Fibroblast of lung (primary cell): ENCODE results near the gene PRELP. TPM values are rescaled to one million over a fixed set of nuclear protein-coding genes. Genes with fewer than 3 reads are reported as not detected.
"Not testable (repeated sequence)": the region's sequence is repeated elsewhere in the genome, so short reads cannot be mapped to it uniquely, and the experiment has no call there.

ENCODE experiments used
- DNase-seq, 2 donors: peaks; one replicate each; pipeline versions ENCODE4 v3.0.0 to v3.0.0-alpha.2; 2010; ENCODE audit warnings: low read depth in 2 of 2
- H2AFZ ChIP-seq: 2 replicates; pipeline ENCODE4 v1.5.1; 2012; ENCODE audit warnings: low read length, control low read depth, inconsistent platforms
- H3K27ac ChIP-seq: 2 replicates; pipeline ENCODE4 v1.5.1; 2011; ENCODE audit warnings: low read length, control low read depth; ENCODE audit not compliant: insufficient read depth
- H3K27me3 ChIP-seq: 2 replicates; pipeline ENCODE4 v1.5.1; 2011; ENCODE audit warnings: mild to moderate bottlenecking, low read length; ENCODE audit not compliant: control insufficient read depth, insufficient read depth
- H3K36me3 ChIP-seq: 2 replicates; pipeline ENCODE4 v1.5.1; 2011; ENCODE audit warnings: low read length; ENCODE audit not compliant: control insufficient read depth, insufficient read depth
- H3K4me1 ChIP-seq: 2 replicates; pipeline ENCODE4 v1.5.1; 2011; ENCODE audit warnings: low read length; ENCODE audit not compliant: control insufficient read depth, insufficient read depth; ENCODE audit errors: extremely low read depth
- H3K4me2 ChIP-seq: 2 replicates; pipeline ENCODE4 v1.5.1; 2011; ENCODE audit warnings: low read length, control low read depth; ENCODE audit not compliant: insufficient read depth; ENCODE audit errors: extremely low read depth
- H3K4me3 ChIP-seq, 4 experiments: fragments of 200-600 bp in 1 of 4; sonication (generic) in 1 of 4; replicated peaks in 1 of 4; 2 replicates each; pipeline ENCODE4 v1.5.1; 2011 to 2016; ENCODE audit warnings: low read length in 4 of 4, low read depth in 3 of 4, mild to moderate bottlenecking in 3 of 4, control low read depth in 2 of 4, inconsistent platforms in 1 of 4, mixed read lengths in 1 of 4; ENCODE audit not compliant: insufficient read depth in 1 of 4; ENCODE audit errors: control extremely low read depth in 1 of 4
- H3K79me2 ChIP-seq: 2 replicates; pipeline ENCODE4 v1.5.1; 2012; ENCODE audit warnings: mild to moderate bottlenecking, low read length, inconsistent platforms; ENCODE audit not compliant: control insufficient read depth, insufficient read depth
- H3K9ac ChIP-seq: 2 replicates; pipeline ENCODE4 v1.5.1; 2011; ENCODE audit warnings: mild to moderate bottlenecking, low read length, control low read depth; ENCODE audit not compliant: insufficient read depth
- H3K9me3 ChIP-seq: 2 replicates; pipeline ENCODE4 v1.5.1; 2012; ENCODE audit warnings: low read depth, low read length; ENCODE audit not compliant: control insufficient read depth, insufficient read depth
- H4K20me1 ChIP-seq: 2 replicates; pipeline ENCODE4 v1.5.1; 2011; ENCODE audit warnings: low read length; ENCODE audit not compliant: control insufficient read depth, insufficient read depth; ENCODE audit errors: extremely low read depth
- EZH2 ChIP-seq: IDR thresholded peaks from 2 replicates; pipeline ENCODE4 v1.5.1; 2012; ENCODE audit warnings: low read length, control low read depth, mild to moderate bottlenecking; ENCODE audit errors: missing control alignments
- polyA plus RNA-seq, 2 donors: library from polyadenylated mRNA; depleted of rRNA in 1 of 2; stranded (reverse) in 1 of 2; unstranded in 1 of 2; fragments of >200 nt; gene quantifications; 2 replicates each; pipeline ENCODE4 v1.2.1, GENCODE V29; 2011 to 2012; ENCODE audit warnings: missing spikeins in 1 of 2
- total RNA-seq: library from RNA; depleted of rRNA; stranded (reverse); fragments of >200 nt; gene quantifications from 2 replicates; pipeline ENCODE4 v1.2.1, GENCODE V29; 2014
- TF ChIP-seq, protein P1 (sequence below), 2 donors: IDR thresholded peaks in 1 of 2; conservative IDR thresholded peaks in 1 of 2; 1 replicate in 1 of 2; 2 replicates in 1 of 2; pipeline ENCODE4 v1.5.1; 2011 to 2012; ENCODE audit warnings: low read length in 2 of 2, control low read depth in 1 of 2, inconsistent platforms in 1 of 2, low read depth in 1 of 2, mild to moderate bottlenecking in 1 of 2

The PRELP gene
- total and polyA plus RNA-seq, 2 donors (not counting 1 experiment from before 2014, with no cell fraction given) = 4.5 to 13.9 TPM

DNA sequence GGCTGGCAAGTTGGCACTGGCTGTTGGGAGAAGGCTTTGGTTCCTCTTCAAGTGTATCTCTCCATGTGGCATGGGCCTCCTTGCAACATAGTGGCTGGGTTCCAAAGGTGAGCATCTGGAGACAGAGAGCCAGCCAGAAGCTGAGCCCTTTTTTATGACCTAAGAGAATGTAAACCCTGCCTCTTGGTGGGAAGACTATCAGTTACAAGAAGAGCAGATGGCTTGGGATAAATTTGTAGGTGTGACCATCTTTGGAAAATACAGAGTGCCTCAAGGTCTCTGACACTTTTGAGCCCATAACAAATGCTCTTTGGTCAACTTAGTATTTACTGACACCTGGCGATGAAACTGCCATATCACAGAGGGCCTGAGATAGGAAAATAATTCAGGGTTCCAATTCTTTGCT, 31.4 kb upstream of the PRELP start:
- peaks cover 11% of the 10 kb centered on the region for H3K4me1 ChIP-seq
- no peak overlapping the region for H3K9ac ChIP-seq
- H3K27ac ChIP-seq = no peak overlapping the region
- TF ChIP-seq EZH2 = no peak
- TF ChIP-seq, protein P1, sequence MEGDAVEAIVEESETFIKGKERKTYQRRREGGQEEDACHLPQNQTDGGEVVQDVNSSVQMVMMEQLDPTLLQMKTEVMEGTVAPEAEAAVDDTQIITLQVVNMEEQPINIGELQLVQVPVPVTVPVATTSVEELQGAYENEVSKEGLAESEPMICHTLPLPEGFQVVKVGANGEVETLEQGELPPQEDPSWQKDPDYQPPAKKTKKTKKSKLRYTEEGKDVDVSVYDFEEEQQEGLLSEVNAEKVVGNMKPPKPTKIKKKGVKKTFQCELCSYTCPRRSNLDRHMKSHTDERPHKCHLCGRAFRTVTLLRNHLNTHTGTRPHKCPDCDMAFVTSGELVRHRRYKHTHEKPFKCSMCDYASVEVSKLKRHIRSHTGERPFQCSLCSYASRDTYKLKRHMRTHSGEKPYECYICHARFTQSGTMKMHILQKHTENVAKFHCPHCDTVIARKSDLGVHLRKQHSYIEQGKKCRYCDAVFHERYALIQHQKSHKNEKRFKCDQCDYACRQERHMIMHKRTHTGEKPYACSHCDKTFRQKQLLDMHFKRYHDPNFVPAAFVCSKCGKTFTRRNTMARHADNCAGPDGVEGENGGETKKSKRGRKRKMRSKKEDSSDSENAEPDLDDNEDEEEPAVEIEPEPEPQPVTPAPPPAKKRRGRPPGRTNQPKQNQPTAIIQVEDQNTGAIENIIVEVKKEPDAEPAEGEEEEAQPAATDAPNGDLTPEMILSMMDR (conservative IDR thresholded peaks at IDR 0.05 in 1 of 2, IDR thresholded peaks at IDR 0.05 in 1 of 2; ENCODE audit: low read depth in 1 of 2, low read length in 2 of 2) = no peak
- H4K20me1 ChIP-seq = no peaks in the 10 kb centered on the region
- no peaks in the 10 kb centered on the region for H3K36me3 ChIP-seq
- no peaks in the 10 kb centered on the region for H3K79me2 ChIP-seq
- no peak overlapping the region for H2AFZ ChIP-seq
- peaks cover 4% of the 10 kb centered on the region for H3K27me3 ChIP-seq
- H3K9me3 ChIP-seq = no peaks in the 10 kb centered on the region
- no peak for DNase-seq
- no peak overlapping the region for H3K4me3 ChIP-seq
- no peak overlapping the region for H3K4me2 ChIP-seq

DNA sequence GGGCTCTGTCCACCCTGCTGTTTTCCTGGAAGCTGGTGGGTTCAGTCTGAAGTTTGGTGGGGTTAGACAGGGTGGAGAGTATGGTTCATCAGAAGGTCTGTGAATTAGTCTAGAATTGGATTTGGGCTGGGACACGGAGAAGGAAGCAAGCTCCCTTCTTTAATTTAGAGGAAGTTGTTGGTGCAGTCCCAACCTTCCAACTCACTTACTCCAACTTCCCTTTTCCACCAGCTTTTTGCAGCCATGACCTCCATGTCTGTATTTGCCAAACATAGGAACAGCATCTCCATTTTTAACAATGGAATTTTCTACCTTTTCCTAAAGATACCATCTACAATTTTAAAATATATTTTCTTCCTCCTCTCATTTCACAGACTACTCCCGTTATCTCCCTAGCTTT, 28.5 kb upstream of the PRELP start:
- Histone ChIP-seq H3K36me3 (no peaks in the 10 kb centered on the region), H4K20me1 (no peaks in the 10 kb centered on the region), H3K4me1 (peaks cover 5% of the 10 kb centered on the region), H3K4me3 (no peak overlapping the region), H3K4me2 (no peak overlapping the region), H3K9ac (no peak overlapping the region), H3K79me2 (no peaks in the 10 kb centered on the region), H3K27ac (no peak overlapping the region), H3K9me3 (no peaks in the 10 kb centered on the region), H2AFZ (no peak overlapping the region), H3K27me3 (peaks cover 7% of the 10 kb centered on the region)
- no peak for DNase-seq
- TF ChIP-seq, protein P1 (conservative IDR thresholded peaks at IDR 0.05 in 1 of 2, IDR thresholded peaks at IDR 0.05 in 1 of 2; ENCODE audit: low read depth in 1 of 2, low read length in 2 of 2) = no peak
- no peak for TF ChIP-seq EZH2

DNA sequence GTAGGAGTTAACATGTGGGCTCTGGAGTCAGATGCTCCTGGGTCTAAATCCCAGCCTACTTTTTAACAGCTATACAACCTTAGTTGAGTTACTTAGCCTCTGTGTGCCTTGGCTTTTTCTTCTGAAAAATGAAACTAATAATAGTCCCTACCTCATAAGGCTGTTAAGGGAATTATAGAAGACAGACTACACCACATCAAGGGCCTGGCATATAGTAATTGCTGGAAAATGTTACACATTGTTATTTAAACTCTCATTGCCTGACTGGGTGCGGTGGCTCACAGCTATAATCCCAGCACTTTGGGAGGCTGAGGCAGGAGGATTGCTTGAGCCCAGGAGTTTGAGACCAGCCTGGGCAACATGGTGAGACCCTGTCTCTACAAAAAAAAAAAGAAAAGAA, 28.0 kb upstream of the PRELP start:
- H3K36me3 ChIP-seq, H3K9me3 ChIP-seq, H3K27me3 ChIP-seq, H3K4me2 ChIP-seq, H3K79me2 ChIP-seq, H3K27ac ChIP-seq, H2AFZ ChIP-seq, H3K9ac ChIP-seq, DNase-seq, H3K4me3 ChIP-seq, H4K20me1 ChIP-seq, H3K4me1 ChIP-seq: not testable (repeated sequence)
